NCI-H2081 treated with DMSO at 0.1 percent for 48 hours (cell line): Measurements from ENCODE around the gene GAL.

Experiments
- DNase-seq: peaks from one replicate; lab custom pipeline; 2025; lab: John Stamatoyannopoulos, UW

GAL gene

DNA sequence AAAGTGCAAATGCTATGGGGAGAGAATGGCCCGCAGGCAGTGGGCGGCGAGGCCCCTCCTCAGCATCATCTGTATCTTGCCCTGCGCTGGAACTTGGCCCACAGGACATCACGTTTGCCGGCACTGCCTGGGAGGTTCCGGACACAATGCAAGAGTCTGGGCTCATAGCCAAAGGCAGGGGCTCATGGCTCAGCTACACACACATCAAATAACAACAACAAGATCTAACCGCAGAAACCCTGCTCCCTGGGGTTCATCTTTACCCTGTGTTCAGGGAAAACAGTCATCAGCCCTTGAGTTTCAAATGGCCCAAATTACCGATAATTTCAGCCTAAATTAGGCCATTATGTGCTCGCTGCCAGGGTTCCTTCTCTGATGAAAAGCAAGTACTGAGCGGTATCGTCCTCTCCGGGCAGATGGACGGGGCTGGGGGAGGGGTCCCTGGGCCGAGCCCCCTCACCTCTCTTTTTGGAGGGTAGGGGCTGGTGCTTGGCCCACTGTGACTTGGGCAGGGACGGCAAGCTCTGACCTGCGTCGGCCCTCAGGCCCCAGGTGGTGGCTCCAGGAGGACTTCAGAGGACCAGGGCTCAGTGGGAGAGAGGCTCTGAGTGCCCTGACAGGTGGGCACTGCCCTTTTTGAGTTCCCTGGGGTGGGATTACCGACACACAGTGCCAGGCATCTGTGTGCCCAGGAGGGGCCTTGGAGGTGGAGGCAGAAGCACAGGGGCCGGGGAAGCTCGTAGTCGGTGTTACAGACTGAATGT lies 25.0 kb upstream of the GAL start:
- peak; percentile 91 for DNase-seq

DNA sequence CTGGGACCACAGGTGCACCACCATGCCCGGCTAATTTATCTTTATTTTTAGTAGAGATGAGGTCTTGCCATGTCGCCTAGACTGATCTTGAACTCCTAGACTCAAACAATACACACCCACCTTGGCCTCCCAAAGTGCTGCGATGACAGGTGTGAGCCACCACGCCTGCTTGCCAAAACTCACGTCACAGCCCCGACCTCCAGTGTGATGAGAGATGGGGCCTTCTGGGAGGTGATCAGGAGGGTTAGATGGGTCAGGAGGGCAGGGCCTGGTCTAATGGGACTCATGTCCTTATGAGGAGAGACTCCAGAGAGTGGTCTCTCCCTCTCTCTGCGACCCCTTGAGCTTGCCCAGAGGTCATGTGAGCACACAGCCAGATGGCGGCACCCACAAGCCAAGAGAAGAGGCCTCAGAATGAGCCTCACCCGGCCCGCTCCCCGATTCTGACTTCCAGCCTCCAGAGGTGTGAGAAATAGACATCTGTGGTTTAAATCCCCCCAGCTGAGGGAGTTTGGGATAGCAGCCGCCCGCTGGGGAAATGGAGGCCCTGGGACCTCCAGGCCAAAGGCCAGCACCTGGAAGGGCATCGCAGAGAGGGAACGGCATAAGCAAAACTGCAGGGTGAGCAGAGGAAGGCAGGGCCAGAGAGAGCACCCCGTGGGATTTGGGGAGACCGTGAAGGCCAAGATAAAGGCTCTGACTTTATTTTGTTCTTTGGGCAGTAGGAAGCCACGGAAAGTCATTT lies 24.1 kb upstream of the GAL start:
- no peak for DNase-seq

DNA sequence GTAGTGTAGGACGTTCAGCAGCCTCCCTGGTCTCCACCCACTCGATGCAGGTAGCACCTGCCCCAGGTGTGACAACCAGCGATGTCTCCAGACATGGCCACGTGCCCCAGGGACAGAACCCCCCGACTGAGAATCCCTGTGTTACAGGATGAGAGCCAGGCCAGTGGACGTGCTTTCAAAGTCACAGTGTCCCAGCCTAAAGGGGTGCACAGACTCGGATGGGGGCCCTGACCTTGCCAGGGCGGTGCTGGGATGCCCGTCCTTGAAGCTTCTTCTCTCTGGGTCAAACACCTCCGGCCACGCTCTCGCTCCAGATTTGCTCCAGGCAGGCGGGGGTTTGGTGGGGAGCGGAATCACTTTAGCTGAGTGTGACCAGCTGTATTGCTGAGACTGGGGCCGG lies 23.3 kb upstream of the GAL start:
- no peak for DNase-seq

DNA sequence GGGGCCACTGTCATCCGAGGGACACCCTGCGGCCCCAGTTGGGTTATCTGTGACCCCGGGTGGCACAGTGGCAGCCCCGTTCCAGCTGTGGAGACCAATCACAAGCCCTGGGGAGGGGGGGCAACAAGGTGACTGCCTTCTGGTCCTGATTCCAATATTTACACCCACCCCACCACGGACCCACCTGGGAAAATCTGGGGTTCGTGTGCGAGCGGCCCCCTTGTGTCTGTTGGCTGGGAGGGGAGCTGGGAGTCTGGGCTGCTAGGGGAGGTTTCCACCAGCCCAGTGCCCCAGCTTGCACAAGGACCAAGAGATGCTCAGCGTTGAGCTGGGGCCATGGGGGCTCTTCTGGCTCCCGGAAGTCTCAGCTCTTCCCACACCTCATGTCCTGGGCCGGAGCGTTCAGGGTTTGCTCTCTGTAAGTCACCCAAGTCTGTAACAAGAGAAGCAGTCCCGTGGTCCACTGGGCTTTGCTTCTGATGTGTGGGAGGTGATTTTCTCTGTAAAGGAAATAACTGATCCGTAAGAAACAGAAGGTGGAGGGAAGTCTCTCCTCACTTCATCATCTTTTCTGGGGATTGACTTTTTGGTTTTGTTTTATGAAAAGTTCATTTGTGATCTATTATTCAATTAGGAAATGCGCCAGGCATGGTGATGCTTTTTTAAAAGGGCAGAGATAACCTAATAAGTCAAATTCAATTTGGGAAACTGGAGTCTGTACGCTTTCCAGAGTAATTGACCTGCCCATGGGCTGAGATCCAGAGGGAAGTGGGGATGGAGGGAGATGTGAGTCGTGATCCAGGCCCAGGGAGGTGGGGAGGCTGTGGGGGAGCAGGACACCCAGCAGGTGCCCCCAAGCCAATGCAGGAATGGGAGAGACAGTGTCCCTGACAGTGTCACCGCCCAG lies 22.4 kb upstream of the GAL start:
- DNase-seq, result no peak

DNA sequence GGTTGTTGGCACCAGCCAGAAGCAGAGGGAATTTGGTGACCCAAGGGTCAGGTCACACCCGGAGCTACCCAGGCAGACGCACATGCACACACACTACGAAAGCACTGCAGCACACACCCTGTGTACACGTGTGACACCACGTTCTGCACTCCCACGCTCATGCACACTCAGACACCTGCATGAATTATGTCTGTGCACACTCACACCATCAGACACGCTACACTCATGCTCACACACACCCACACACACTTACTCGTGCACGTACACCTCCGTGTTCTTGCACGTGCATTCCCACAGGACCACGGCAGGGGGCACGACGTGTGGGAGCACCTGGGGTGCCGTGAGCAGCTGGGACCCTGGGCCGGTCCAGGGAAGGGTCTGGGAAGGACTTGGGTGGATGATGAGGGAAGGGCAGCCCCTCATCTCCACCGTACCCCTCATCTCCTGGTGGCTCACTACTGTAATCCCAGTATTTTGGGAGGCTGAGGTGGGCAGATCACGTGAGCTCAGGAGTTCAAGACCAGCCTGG lies 20.8 kb upstream of the GAL start:
- no peak for DNase-seq

DNA sequence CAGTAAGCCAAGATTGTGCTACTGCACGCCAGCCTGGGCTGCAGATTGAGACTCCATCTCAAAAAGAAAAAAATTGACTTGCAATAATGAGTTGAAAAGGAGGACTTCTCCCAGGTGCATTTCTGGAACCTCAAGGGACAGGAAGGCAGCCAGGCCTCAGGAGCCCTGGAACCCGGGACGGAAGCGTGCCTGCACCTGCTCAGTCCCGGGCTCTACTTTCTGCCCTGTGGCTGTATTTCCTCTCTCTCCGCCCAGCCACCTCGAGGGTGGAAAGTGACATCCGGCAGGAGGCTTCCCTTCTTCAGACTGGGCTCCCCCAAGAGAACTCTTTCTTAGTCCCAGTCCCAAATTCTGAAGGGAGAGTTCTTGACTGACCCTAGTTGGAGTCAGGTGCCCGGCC lies 20.2 kb upstream of the GAL start:
- no peak for DNase-seq

DNA sequence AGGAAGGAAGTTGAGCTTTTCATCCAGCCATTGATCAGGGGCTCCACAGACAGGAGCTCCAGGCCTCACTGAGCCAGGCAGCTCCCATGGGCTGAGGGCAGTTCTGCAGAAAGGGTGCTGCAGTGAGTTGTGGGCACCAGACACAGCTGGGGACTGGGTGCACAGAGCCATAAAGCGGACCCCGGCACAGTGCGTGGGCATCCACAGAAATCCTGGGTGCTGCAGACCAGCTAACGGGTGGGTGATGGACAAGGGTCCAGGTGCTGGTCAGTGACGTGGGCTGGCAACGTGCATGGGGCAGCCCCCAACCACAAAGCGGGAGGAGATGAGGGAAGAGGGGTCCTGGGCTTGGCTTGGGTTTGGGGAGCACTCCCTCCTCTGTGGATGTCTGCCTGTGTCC lies 19.4 kb upstream of the GAL start:
- DNase-seq, result no peak

DNA sequence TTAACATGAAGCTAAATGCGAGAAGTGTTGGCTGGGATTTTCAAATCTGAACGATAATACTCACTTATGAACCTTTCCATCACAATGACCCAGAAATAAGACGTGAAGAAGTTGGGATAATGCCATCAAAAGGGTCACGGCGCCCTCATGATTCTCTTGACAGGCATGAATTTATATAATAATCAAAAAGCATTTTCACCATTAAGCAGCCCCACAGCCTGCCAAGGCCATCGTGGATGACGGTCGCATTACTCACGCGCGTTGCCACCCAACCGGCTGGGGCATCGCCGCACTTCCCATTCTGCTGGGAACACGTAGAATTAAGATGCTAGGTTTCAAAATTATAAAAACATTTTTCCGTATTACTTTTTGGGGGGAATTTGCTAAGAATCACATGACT lies 18.9 kb upstream of the GAL start:
- no peak for DNase-seq

DNA sequence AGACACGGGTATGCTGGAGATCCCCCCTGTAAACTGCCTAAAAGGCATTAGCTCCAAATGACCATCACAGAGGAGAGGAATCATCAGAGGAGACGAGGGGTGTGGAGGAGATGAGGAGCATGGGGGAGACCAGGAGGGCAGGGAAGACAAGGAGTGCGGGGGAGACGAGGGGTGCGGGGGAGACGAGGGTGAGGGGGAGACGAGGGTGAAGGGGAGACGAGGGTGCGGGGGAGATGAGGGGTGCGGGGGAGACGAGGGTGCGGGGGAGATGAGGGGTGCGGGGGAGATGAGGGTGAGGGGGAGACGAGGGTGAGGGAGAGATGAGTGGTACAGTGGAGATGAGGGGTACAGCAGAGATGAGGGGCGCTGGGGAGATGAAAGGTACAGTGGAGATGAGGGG lies 17.5 kb upstream of the GAL start:
- DNase-seq, result no peak

DNA sequence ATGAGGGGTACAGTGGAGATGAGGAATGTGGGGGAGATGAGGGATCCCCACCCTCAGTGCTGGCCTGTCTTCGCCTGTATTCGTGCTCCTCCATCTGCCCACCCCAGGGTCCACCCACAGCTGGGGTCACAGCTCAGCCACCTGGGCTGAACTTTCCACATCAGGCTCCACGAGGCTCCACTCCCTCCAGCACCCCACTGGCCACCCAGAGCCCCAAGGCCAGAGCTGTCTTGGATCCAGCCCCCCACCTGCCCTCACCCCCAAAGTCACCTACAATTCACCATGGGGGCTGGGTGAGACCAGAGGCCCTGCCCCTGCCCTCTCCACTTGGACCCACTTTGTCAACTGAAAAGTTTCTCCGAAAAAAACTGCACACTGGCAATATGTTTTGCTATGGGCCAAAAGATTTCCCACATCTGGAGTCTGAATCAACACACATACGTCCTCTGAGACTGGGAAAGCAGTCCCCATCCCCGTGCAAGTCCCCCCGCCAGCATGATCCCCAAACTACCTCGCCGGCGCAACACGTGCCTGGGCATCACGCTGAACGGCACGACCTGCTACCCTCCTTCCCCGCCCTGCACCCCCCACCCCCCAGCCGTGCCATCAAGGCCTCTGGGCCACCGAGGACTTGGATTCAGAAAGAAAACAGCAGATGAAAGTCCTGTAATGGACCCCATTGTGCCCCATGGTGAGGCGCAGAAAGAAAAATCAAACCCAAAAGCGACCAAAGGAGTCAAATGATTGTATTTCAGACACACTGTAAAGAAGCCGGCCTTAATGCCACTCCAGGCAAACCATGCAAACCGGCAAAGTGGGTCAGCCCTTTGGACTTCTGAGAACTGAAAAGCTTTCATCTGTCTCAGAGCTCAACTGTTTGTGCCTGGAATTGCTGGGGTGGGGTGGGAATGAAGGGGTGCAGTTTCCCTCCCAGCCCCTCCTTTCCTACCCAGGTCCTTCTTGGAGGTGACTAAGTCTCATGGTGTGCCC lies 16.5 kb upstream of the GAL start:
- no peak for DNase-seq

DNA sequence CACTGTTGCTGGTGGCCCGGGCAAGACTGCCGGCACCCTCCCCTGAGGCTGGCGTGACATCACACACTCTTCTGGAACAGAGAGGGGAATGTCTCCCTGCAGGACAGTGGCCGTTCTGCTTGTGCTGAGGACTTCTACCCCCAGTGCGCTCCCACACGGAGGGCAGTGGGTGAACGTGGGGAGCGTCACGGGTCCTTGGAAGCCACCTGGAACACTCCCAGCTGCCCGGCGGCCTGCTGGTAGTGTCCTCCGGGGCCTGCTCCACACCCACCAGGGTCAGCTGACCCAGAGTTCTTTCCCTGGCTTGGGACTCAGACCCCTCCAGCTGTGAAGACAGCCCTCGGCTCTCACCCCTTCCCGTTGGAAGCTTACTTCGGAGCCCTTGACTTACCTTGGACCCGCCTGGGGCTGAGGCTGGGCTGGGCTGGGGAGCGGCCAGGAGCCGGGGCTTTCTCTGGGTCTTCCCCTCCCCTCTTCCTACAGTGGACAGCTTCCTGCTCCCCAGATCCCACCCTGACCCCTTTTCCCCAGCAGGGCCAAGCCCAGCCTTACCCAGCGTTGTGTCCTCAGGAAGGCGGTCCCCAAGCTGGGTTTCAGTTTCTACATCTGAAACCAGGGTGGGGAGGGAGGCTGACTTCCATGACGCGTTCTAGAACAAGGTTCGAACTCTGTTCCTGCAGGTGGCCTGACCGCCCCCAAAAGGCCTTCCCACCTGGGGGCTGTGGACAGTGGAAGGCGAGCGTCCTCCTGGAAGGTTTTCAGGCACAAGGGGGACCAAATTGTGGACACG lies 14.8 kb upstream of the GAL start:
- DNase-seq, result no peak

DNA sequence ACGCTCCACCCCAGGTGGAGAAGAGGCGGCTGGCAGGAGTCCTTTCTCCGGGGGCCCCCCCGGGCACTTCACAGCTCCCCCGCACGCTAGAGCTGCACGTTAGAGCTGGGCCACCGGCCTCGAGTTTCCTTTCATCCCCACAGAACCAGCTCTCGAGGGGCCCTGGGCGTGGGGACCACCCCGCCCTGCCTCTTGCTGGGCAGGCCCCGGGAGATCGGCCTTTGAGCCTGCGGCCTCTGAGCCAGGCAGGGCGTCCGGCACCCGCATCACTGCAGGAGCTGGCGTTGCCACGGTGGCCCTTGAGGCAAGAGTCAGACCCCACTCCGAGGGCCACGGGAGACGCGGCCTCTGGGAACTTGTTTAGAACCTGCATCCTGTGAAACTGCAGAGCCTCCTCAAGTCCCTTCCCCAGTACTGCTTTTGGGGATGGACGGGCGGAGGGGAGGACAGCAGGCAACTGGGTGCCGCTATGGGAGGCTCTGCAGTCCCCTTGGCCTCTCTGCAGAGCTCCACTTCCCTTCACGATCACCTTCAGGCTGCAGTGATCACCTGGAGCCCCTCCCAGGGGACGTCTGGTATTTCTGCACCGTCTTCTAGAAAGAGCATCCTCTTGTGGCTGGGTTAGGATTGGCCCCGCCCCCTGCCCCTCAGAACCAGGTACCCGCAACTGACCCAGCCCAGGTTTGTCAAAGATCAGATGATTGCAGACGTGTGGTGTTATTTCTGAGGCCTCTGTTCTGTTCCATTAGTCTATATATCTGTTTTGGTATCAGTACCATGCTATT lies 13.9 kb upstream of the GAL start:
- DNase-seq, result no peak

DNA sequence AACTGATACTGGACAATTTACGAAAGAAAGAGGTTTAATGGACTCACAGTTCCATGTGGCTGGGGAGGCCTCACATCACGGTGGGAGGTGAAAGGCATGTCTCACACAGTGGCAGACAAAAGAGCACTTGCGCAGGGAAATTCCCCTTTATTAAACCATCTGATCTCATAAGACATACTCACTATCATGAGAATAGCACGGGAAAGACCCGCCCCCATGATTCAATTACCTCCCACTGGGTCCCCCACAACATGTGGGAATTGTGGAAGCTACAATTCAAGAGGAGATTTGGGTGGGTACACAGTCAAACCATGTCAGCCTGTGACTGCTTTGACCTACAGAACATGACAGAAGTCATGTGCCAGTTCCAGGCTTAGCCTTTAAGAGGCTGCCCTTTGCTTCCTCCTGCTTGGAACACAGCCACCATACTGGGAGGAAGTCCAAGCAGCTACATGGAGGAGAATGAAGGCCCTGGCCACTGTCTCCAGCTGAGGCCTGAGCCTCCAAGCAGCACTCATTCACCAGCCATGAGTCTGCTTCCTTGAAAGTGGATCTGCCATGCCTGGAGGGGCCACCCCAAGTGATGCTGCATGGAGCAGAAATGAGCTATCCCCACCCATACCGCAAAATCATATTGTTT lies 10.9 kb upstream of the GAL start:
- no peak for DNase-seq

DNA sequence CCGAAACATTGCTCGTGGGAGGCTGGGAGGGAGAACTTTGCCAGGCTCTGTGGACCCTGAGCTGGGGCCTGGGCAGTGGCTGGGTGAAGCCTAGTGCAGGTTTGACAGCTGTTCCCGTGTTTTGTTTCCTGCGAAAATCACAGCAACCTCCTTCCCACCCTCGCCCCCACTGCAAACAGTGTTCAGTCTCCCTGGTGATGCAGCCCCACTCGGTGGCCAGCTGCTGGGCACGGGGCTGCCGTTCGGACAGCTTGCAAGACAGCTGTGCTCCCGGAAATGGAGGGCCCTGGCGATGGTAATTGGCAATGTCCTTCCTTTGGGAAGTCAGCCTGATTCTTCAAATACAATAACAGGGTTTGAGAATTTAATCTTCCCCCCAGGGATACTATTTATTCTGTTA lies 10.4 kb upstream of the GAL start:
- DNase-seq, result no peak

DNA sequence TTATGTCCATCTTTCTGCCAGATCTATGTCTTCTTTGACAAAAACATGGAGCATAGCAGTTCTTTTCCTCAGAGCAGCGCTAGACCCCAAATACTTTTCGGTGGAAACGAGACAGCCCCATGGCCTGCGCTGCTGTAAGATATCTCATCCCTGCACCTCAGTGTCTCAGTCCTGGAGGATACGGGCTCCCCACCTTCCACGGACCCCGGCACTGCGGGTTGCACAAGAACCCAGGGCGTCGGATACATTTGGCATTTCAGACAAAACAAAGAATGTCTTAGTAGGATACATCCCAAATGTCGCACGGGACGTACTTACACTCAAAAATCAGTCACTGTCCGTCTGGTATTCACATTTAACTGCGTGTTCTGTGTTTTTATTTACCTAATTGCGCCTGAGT lies 9.9 kb upstream of the GAL start:
- no peak for DNase-seq

DNA sequence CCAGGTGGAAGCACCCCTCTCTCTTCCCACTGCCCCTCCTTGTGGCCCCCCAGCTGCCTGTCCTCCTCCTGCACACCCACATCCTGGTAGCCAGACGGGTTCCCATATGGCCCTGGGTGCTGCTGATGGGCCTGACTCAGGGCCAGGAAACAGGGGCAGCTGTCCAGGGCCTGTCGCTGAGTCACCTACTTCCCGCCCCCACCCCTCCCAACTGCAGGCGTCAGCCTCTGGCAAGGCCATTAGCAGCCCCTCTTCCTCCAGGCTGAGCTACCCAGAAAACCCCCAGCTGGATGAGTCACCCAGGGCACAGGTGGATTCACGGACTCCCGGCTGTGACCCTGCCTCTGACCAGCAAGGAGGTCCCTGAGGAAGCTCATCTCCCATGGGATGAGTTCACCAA lies 6.9 kb upstream of the GAL start:
- no peak for DNase-seq

DNA sequence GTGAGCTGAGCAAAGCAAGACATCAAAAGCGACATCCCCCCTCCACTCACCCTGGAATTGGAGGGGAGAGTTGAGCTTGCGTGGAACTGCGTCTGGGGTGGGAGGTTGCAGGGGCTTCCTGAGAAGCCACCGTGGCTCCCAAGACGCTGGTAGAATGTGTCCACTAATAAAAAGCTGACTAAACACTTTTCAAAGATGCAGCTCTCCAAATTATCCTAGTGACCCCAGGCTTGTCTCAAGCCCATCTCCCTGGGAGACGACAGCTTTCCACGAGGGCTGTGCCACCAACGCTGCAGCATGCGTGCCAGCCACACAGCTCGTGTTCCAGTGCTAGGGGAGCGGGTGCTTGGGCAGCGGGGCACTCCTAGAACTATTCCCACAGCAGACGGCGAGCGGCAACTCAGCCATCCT lies 6.3 kb upstream of the GAL start:
- DNase-seq, result no peak

DNA sequence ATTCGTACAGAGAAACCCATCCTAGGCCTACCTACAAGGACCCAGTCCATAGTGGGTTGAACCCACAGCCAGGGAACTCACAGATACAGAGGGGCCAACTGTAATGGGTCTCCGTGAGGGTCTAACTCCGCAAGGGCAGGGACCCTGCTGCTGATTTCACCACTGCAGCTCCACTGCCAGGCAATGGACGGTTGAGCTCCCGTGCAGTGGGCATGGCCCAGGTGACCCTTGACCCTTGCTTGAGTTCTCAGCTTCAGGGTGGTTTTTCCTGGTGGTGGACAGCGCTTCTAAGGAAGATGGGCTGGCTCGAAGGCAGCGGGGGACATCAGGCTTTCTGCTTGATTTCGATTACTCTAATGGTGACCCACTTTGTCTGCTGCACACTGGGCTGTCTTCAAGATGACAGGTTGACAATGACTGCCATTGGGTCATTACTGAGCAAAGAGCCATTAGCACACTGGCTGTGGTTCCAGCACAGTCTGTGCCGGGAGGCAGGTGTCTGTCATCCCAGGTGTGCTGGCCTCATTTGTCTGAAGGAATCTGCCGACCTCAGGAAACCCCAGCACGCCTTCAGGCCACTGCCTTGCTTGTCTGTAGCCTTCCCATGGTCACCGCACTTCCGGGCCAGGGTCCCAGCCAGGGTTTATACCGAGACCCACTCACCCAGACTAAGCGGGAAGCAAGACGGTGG lies 3.7 kb upstream of the GAL start:
- DNase-seq, result no peak
